Liver (tissue), 9 donors: ENCODE results near the gene EOMES. TPM values are rescaled to one million over a fixed set of nuclear protein-coding genes. Genes with fewer than 3 reads are reported as not detected.
A peak's percentile ranks its signal among the peaks of the same experiment; 100 is the strongest.

Experiments used
- DNase-seq: peaks from one replicate; pipeline ENCODE4 v3.0.0-alpha.2; 2017; ENCODE audit warnings: low spot score
- H3K27ac ChIP-seq, 2 donors: one replicate each; pipeline ENCODE4 v1.7.0; 2013; ENCODE audit warnings: inconsistent platforms in 2 of 2, low read length in 2 of 2, control low read depth in 1 of 2, low read depth in 1 of 2, mild to moderate bottlenecking in 1 of 2
- H3K27me3 ChIP-seq, 4 donors: one replicate each; pipeline versions ENCODE4 v1.6.1 to v1.7.0; 2013; ENCODE audit warnings: low read length in 3 of 4, inconsistent platforms in 1 of 4, mild to moderate bottlenecking in 1 of 4, moderate library complexity in 1 of 4; ENCODE audit not compliant: control insufficient read depth in 4 of 4, insufficient read depth in 4 of 4
- H3K36me3 ChIP-seq, 4 donors: one replicate each; pipeline versions ENCODE4 v1.6.1 to v1.7.0; 2013; ENCODE audit warnings: low read length in 3 of 4, mild to moderate bottlenecking in 3 of 4, low read depth in 1 of 4, moderate library complexity in 1 of 4; ENCODE audit not compliant: control insufficient read depth in 4 of 4, insufficient read depth in 3 of 4
- H3K4me1 ChIP-seq, 4 donors: one replicate each; pipeline versions ENCODE4 v1.6.1 to v1.7.0; 2013; ENCODE audit warnings: low read length in 3 of 4, mild to moderate bottlenecking in 3 of 4, moderate library complexity in 1 of 4; ENCODE audit not compliant: control insufficient read depth in 4 of 4, insufficient read depth in 4 of 4
- H3K4me3 ChIP-seq, 3 donors: one replicate each; pipeline versions ENCODE4 v1.6.1 to v1.7.0; 2013; ENCODE audit warnings: low read length in 3 of 3, control low read depth in 1 of 3, low read depth in 1 of 3, mild to moderate bottlenecking in 1 of 3
- H3K9ac ChIP-seq, 2 donors: one replicate each; pipeline ENCODE4 v1.7.0; 2013; ENCODE audit warnings: low read length in 2 of 2, mild to moderate bottlenecking in 2 of 2, moderate library complexity in 2 of 2, control low read depth in 1 of 2, low read depth in 1 of 2
- H3K9me3 ChIP-seq, 4 donors: one replicate each; pipeline versions ENCODE4 v1.6.1 to v1.7.0; 2013; ENCODE audit warnings: low read length in 3 of 4; ENCODE audit not compliant: control insufficient read depth in 4 of 4
- ATF3 ChIP-seq: IDR thresholded peaks from 2 replicates; pipeline ENCODE4 v1.6.1; 2016; ENCODE audit warnings: antibody characterized with exemption
- CTCF ChIP-seq: fragments of 150-350 bp; IDR thresholded peaks from 2 replicates; pipeline ENCODE4 v1.5.1; 2017; ENCODE audit warnings: improper control_type of control experiment, low read depth, low read length; ENCODE audit not compliant: missing input control
- EGR1 ChIP-seq, 2 donors: IDR thresholded peaks; 2 replicates each; pipeline ENCODE4 v1.6.1; 2016 to 2018; ENCODE audit warnings: antibody characterized with exemption in 2 of 2, low read depth in 2 of 2
- FOXA1 ChIP-seq: IDR thresholded peaks from 2 replicates; pipeline ENCODE4 v1.6.1; 2016; ENCODE audit warnings: antibody characterized with exemption
- FOXA2 ChIP-seq: IDR thresholded peaks from 2 replicates; pipeline ENCODE4 v1.6.1; 2016; ENCODE audit warnings: antibody characterized with exemption
- GABPA ChIP-seq, 2 donors: IDR thresholded peaks in 1 of 2; conservative IDR thresholded peaks in 1 of 2; 2 replicates each; pipeline ENCODE4 v1.6.1; 2016; ENCODE audit warnings: antibody characterized with exemption in 2 of 2, mild to moderate bottlenecking in 1 of 2, moderate library complexity in 1 of 2
- HNF4A ChIP-seq, 2 donors: conservative IDR thresholded peaks; 2 replicates each; pipeline ENCODE4 v1.6.1; 2016; ENCODE audit warnings: antibody characterized with exemption in 2 of 2, mild to moderate bottlenecking in 2 of 2
- JUND ChIP-seq, 2 donors: IDR thresholded peaks; 2 replicates each; pipeline ENCODE4 v1.6.1; 2016; ENCODE audit warnings: antibody characterized with exemption in 2 of 2
- MAX ChIP-seq: IDR thresholded peaks from 2 replicates; pipeline ENCODE4 v1.6.1; 2016; ENCODE audit warnings: antibody characterized with exemption
- NR2F2 ChIP-seq: IDR thresholded peaks from 2 replicates; pipeline ENCODE4 v1.6.1; 2016; ENCODE audit warnings: antibody characterized with exemption
- RAD21 ChIP-seq, 2 donors: IDR thresholded peaks; 2 replicates each; pipeline ENCODE4 v1.6.1; 2016; ENCODE audit warnings: antibody characterized with exemption in 2 of 2, mild to moderate bottlenecking in 2 of 2
- REST ChIP-seq: IDR thresholded peaks from 2 replicates; pipeline ENCODE4 v1.6.1; 2016; ENCODE audit warnings: antibody characterized with exemption, mild to moderate bottlenecking
- RXRA ChIP-seq, 2 donors: IDR thresholded peaks; 2 replicates each; pipeline ENCODE4 v1.6.1; 2017 to 2018; ENCODE audit warnings: antibody characterized with exemption in 2 of 2, mild to moderate bottlenecking in 1 of 2
- SP1 ChIP-seq: IDR thresholded peaks from 2 replicates; pipeline ENCODE4 v1.6.1; 2018; ENCODE audit warnings: antibody characterized with exemption, mild to moderate bottlenecking
- TAF1 ChIP-seq: conservative IDR thresholded peaks from 2 replicates; pipeline ENCODE4 v1.6.1; 2016; ENCODE audit warnings: antibody characterized with exemption, mild to moderate bottlenecking
- YY1 ChIP-seq: IDR thresholded peaks from 2 replicates; pipeline ENCODE4 v1.6.1; 2016; ENCODE audit warnings: antibody characterized with exemption, mild to moderate bottlenecking
- ZBTB33 ChIP-seq: IDR thresholded peaks from 2 replicates; pipeline ENCODE4 v1.6.1; 2016; ENCODE audit warnings: antibody characterized with exemption
- WGBS: extraction: QIAGEN DNeasy Blood & Tissue Kit; methylation state at CpG from one replicate; pipeline ENCODE4 v1.1.7; 2013; 5-methylcytosine and 5-hydroxymethylcytosine counted together
- polyA plus RNA-seq, 2 donors: library from polyadenylated mRNA; stranded (reverse) in 1 of 2; unstranded in 1 of 2; fragments of 200-250 nt in 1 of 2; fragments of >200 nt in 1 of 2; fragmentation: Nextera tagmentation in 1 of 2; extraction: Ambion mirVana in 1 of 2; gene quantifications; one replicate each; pipeline versions ENCODE4 v1.2.1 to v1.2.3, GENCODE V29; 2013 to 2015
- total RNA-seq, 2 donors: library from RNA; depleted of rRNA; stranded (reverse); fragments of >200 nt; gene quantifications; one replicate each; pipeline ENCODE4 v1.2.3, GENCODE V29; 2014
- donor health status: healthy.
- donor health status: healthy.
- donor health status: healthy.
- donor health status: healthy.
- donor health status: healthy.

EOMES gene
- total and polyA plus RNA-seq, 4 donors, result 0.39 to 0.75 (median 0.59) TPM

GRCh38 chr3:27712136-27713077 lies 9.7 kb downstream of the EOMES start:
- no peak for TF ChIP-seq EGR1 (IDR thresholded peaks at IDR 0.05; ENCODE audit: low read depth in 2 of 2)
- TF ChIP-seq CTCF, result peak; percentile 73
- TF ChIP-seq RXRA (IDR thresholded peaks at IDR 0.05), result no peak
- TF ChIP-seq ZBTB33, result no peak
- no peak for TF ChIP-seq REST
- no peak for TF ChIP-seq FOXA1
- no peak for TF ChIP-seq YY1
- no peak for TF ChIP-seq MAX
- TF ChIP-seq SP1, result no peak
- peak; percentile 26 for TF ChIP-seq NR2F2
- no peak for TF ChIP-seq ATF3
- TF ChIP-seq FOXA2, result no peak
- peak; percentile 87 to 89 for TF ChIP-seq RAD21 (IDR thresholded peaks at IDR 0.05)
- no peak for TF ChIP-seq TAF1
- no peak for TF ChIP-seq GABPA (IDR thresholded peaks at IDR 0.05 in 1 of 2, conservative IDR thresholded peaks at IDR 0.05 in 1 of 2)
- no peak for TF ChIP-seq JUND (IDR thresholded peaks at IDR 0.05)
- TF ChIP-seq HNF4A (conservative IDR thresholded peaks at IDR 0.05), result no peak
- H3K9ac ChIP-seq, result peak overlapping the region; percentile 30 to 62
- H3K4me3 ChIP-seq, result peak overlapping the region; percentile 30 to 54 (median 38)
- WGBS, result under 1% methylated on average over 49 of the region's 49 CpGs
- no peaks in the 10 kb centered on the region for H3K9me3 ChIP-seq
- H3K36me3 ChIP-seq, result no peaks in the 10 kb centered on the region
- peaks cover 5 to 34% (median 29%) of the 10 kb centered on the region in 4 donors for H3K4me1 ChIP-seq
- no peak overlapping the region for H3K27ac ChIP-seq
- DNase-seq, result no peak
- peaks cover 4 to 10% (median 6%) of the 10 kb centered on the region in 4 donors for H3K27me3 ChIP-seq
